Subcutaneous adipose tissue (tissue), 4 donors: ENCODE data around the gene SPRR2G. TPM values are rescaled to one million over a fixed set of nuclear protein-coding genes. Genes with fewer than 3 reads are reported as not detected.

ENCODE experiments used
- CTCF ChIP-seq: fragments of 450-650 bp; IDR thresholded peaks from one replicate; pipeline ENCODE4 v1.5.1; 2016; ENCODE audit warnings: low read depth, mild to moderate bottlenecking, control low read depth, antibody characterized with exemption, moderate library complexity
- total RNA-seq, 4 donors: library from RNA; depleted of rRNA; stranded (reverse); fragments of >200 nt; gene quantifications; one replicate each; pipeline ENCODE4 v1.1.0, GENCODE V29; 2016

Gene SPRR2G
- total RNA-seq, 4 donors from 2014 or later, result not detected

- TF ChIP-seq CTCF, result no peak
These were observed 17.4 kb downstream of the SPRR2G start for GRCh38 chr1:153133267-153133666.

- TF ChIP-seq CTCF, result no peak
These were observed 23.4 kb downstream of the SPRR2G start for GRCh38 chr1:153127296-153127695.

- no peak for TF ChIP-seq CTCF
These were observed 25.2 kb downstream of the SPRR2G start for GRCh38 chr1:153125536-153125935.

GRCh38 chr1:153122831-153123421, 27.8 kb downstream of the SPRR2G start:
- no peak for TF ChIP-seq CTCF

GRCh38 chr1:153120945-153121344, 29.7 kb downstream of the SPRR2G start:
- TF ChIP-seq CTCF, result no peak

GRCh38 chr1:153119491-153119971, 31.2 kb downstream of the SPRR2G start:
- TF ChIP-seq CTCF, result no peak

GRCh38 chr1:153113416-153113815, 37.3 kb downstream of the SPRR2G start, which contains the start of gene SPRR2F:
SPRR2F (minus strand) TSS chr1:153113516; CDS start chr1:153112733, 783 bp downstream.
- no peak for TF ChIP-seq CTCF
